ENCODE measurements around the gene TPH1. TPM values are rescaled to one million over a fixed set of nuclear protein-coding genes. Genes with fewer than 3 reads are reported as not detected.

The TPH1 gene
- total and polyA plus RNA-seq, 2 of the 8 experiments (the other 6 are each of a cell fraction or from before 2014, with no cell fraction given) = 0.09 to 0.22 TPM

GRCh38 chr11:18011633-18012032 is 34.4 kb downstream of the TPH1 start (continued):
- TF ChIP-seq CHD7 (IDR thresholded peaks at IDR 0.05; ENCODE audit: insufficient replicate concordance, low read length) (no peak), BRCA1 (IDR thresholded peaks at IDR 0.05; ENCODE audit: low read depth, low read length) (no peak), ASH2L (IDR thresholded peaks at IDR 0.05; ENCODE audit: low read length) (no peak)
